RWPE2 (cell line): ENCODE data around the gene GLYR1.

Experiments used
- ATAC-seq: fragments of 200-7000 bp; cut with Tn5 transposase; 3 replicates; pipeline ENCODE4 v1.9.1; 2021; ENCODE audit warnings: low read depth
- DNase-seq: peaks from one replicate; pipeline ENCODE4 v3.0.0-alpha.2; 2020; ENCODE audit warnings: low spot score
- H3K27ac ChIP-seq: fragments of 450-650 bp; 2 replicates; pipeline ENCODE4 v1.5.1; 2017; ENCODE audit warnings: mild to moderate bottlenecking; ENCODE audit not compliant: poor library complexity, severe bottlenecking
- H3K27me3 ChIP-seq: fragments of 250-450 bp; sonication (Bioruptor Pico); 2 replicates; pipeline ENCODE4 v1.5.1; 2021; ENCODE audit warnings: mild to moderate bottlenecking, moderate library complexity; ENCODE audit not compliant: insufficient read depth, poor library complexity, severe bottlenecking
- H3K36me3 ChIP-seq: fragments of 250-450 bp; sonication (Bioruptor Pico); 2 replicates; pipeline ENCODE4 v1.5.1; 2020; ENCODE audit warnings: low read depth, mild to moderate bottlenecking, moderate library complexity
- H3K4me1 ChIP-seq: fragments of 250-450 bp; sonication (Bioruptor Pico); 2 replicates; pipeline ENCODE4 v1.5.1; 2021; ENCODE audit warnings: mild to moderate bottlenecking, moderate library complexity; ENCODE audit not compliant: insufficient read depth, poor library complexity, severe bottlenecking
- H3K4me3 ChIP-seq: fragments of 250-450 bp; sonication (Bioruptor Pico); 2 replicates; pipeline ENCODE4 v1.5.1; 2021; ENCODE audit warnings: mild to moderate bottlenecking, moderate library complexity; ENCODE audit not compliant: severe bottlenecking
- H3K9me3 ChIP-seq: fragments of 250-450 bp; sonication (Bioruptor Pico); 2 replicates; pipeline ENCODE4 v1.5.1; 2021; ENCODE audit warnings: mild to moderate bottlenecking, moderate library complexity; ENCODE audit not compliant: severe bottlenecking
- TF ChIP-seq, protein P1 (sequence below): fragments of 450-650 bp; IDR thresholded peaks from one replicate; pipeline ENCODE4 v1.5.1; 2017; ENCODE audit warnings: mild to moderate bottlenecking, moderate library complexity; ENCODE audit not compliant: poor library complexity, severe bottlenecking

The GLYR1 gene

GRCh38 chr16:4802659-4803287 lies 44.3 kb downstream of the GLYR1 start:
- H3K4me1 ChIP-seq, result peaks cover 9% of the 10 kb centered on the region
- TF ChIP-seq, protein P1, sequence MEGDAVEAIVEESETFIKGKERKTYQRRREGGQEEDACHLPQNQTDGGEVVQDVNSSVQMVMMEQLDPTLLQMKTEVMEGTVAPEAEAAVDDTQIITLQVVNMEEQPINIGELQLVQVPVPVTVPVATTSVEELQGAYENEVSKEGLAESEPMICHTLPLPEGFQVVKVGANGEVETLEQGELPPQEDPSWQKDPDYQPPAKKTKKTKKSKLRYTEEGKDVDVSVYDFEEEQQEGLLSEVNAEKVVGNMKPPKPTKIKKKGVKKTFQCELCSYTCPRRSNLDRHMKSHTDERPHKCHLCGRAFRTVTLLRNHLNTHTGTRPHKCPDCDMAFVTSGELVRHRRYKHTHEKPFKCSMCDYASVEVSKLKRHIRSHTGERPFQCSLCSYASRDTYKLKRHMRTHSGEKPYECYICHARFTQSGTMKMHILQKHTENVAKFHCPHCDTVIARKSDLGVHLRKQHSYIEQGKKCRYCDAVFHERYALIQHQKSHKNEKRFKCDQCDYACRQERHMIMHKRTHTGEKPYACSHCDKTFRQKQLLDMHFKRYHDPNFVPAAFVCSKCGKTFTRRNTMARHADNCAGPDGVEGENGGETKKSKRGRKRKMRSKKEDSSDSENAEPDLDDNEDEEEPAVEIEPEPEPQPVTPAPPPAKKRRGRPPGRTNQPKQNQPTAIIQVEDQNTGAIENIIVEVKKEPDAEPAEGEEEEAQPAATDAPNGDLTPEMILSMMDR, result no peak
- peaks cover 18% of the 10 kb centered on the region for H3K36me3 ChIP-seq
- ATAC-seq (peak; percentile 89), DNase-seq (peak; percentile 95)
- H3K27me3 ChIP-seq, result no peaks in the 10 kb centered on the region
- H3K4me3 ChIP-seq, result peak overlapping the region; percentile 54
- peak overlapping the region; percentile 78 for H3K27ac ChIP-seq
- H3K9me3 ChIP-seq, result no peaks in the 10 kb centered on the region

DNA sequence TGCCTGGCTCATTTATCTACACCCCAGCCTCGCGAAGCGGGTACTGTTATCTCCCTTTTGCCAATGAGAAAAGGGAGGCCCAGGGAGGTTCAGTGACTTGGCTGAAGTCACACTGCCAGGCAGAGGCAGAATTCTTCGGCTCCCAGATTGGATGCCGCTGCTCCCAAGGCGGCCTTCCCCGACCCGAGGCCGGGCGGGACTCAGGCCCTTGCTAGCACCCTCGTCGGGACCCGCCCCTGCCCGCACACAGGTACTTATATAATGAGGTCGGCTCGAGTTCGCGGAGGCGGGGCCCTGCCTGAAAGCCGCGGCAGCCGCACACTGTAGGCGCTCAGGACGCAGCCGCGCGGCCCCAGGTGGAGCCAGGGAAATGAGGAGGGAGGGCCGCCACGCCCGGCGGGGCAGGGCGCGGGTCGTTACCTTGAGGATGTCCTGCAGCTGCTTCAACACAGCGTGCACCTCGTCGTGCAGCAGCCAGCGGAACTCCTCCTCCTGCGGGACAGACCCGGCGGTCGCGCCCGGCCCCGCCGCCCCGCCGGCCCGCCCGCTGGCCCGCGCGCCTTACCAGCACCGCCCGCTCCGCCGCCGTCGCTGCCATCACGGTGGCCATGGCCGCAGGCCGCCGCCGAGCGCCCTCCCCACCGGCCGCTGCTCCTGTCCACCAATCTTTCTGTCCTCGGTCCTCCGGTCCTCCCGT lies 45.0 kb downstream of the GLYR1 start, which contains the start of gene ROGDI:
Gene ROGDI, minus strand, starts transcription at position 672 of the 697 bp plus-strand sequence. Its CDS starts 62 bp downstream, at position 610.
- H3K27ac ChIP-seq, result peak within 1 kb of the TSS; percentile 78
- DNase-seq, result peak; percentile 93
- TF ChIP-seq, protein P1, result no peak
- peaks cover 12% of the 10 kb centered on the region for H3K36me3 ChIP-seq
- H3K9me3 ChIP-seq, result no peaks in the 10 kb centered on the region
- peak within 1 kb of the TSS; percentile 54 for H3K4me3 ChIP-seq
- H3K27me3 ChIP-seq, result no peaks in the 10 kb centered on the region
- peaks cover 9% of the 10 kb centered on the region for H3K4me1 ChIP-seq
- ATAC-seq, result peak; percentile 66

- Histone ChIP-seq H3K4me1 (peaks cover 9% of the 10 kb centered on the region), H3K4me3 (peak overlapping the region; percentile 54), H3K36me3 (peaks cover 10% of the 10 kb centered on the region; the same call in 1 of the 2 replicates), H3K27me3 (no peaks in the 10 kb centered on the region), H3K9me3 (no peaks in the 10 kb centered on the region), H3K27ac (peak overlapping the region; percentile 78)
- no peak for ATAC-seq
- DNase-seq, result no peak
- TF ChIP-seq, protein P1, result no peak
Measured at GRCh38 chr16:4801051-4801961, 45.8 kb downstream of the GLYR1 start.

GRCh38 chr16:4800290-4801041 lies 46.6 kb downstream of the GLYR1 start:
- no peak for DNase-seq
- TF ChIP-seq, protein P1, result no peak
- Histone ChIP-seq H3K4me3 (peak overlapping the region; percentile 10), H3K27me3 (no peaks in the 10 kb centered on the region), H3K4me1 (peaks cover 9% of the 10 kb centered on the region), H3K9me3 (no peaks in the 10 kb centered on the region), H3K27ac (peak overlapping the region; percentile 78), H3K36me3 (peaks cover 3% of the 10 kb centered on the region; the same call in 1 of the 2 replicates)
- peak; percentile 4; the same call in 1 of the 3 replicates for ATAC-seq
